ENCODE data around the gene GLYATL1B. TPM values are rescaled to one million over a fixed set of nuclear protein-coding genes. Genes with fewer than 3 reads are reported as not detected.

The GLYATL1B gene
- polyA plus RNA-seq, 1 donor from 2014 or later = not detected

- TF ChIP-seq EZH2 (IDR thresholded peaks at IDR 0.05; ENCODE audit: borderline replicate concordance, insufficient read depth, low read length, poor library complexity, severe bottlenecking) = no peak
- no peak for TF ChIP-seq CTCF (IDR thresholded peaks at IDR 0.05; ENCODE audit: poor library complexity, severe bottlenecking)
- TF ChIP-seq MXI1 (conservative IDR thresholded peaks at IDR 0.05; ENCODE audit: poor library complexity, severe bottlenecking) = no peak
- no peak for TF ChIP-seq EP300 (conservative IDR thresholded peaks at IDR 0.05; ENCODE audit: poor library complexity, severe bottlenecking)
- TF ChIP-seq POLR2AphosphoS5 (IDR thresholded peaks at IDR 0.05) = no peak
- no peak for TF ChIP-seq RAD21 (conservative IDR thresholded peaks at IDR 0.05)
- no peak for TF ChIP-seq TAF1 (IDR thresholded peaks at IDR 0.05; ENCODE audit: low read depth)
- no peak for TF ChIP-seq SMC3 (conservative IDR thresholded peaks at IDR 0.05; ENCODE audit: poor library complexity)
- TF ChIP-seq REST (IDR thresholded peaks at IDR 0.05; ENCODE audit: borderline replicate concordance) = no peak
- Histone ChIP-seq H3K9ac (ENCODE audit: low read length) (no peak overlapping the region), H2AFZ (ENCODE audit: low read depth, low read length) (no peak overlapping the region), H3K79me2 (replicated peaks; ENCODE audit: insufficient read depth, low read length) (no peaks in the 10 kb centered on the region), H3F3A (ENCODE audit: insufficient read depth, low read length, poor library complexity, severe bottlenecking) (no peaks in the 10 kb centered on the region), H3K27me3 (ENCODE audit: insufficient read depth, low read depth, low read length) (no peaks in the 10 kb centered on the region), H3K9me3 (ENCODE audit: low read length) (peaks cover 7% of the 10 kb centered on the region), H3K27ac (ENCODE audit: low read length) (no peak overlapping the region), H3K9me2 (ENCODE audit: insufficient read depth, low read length) (no peaks in the 10 kb centered on the region), H3K4me2 (ENCODE audit: low read length) (no peak overlapping the region), H3K4me3 (ENCODE audit: low read length) (no peak overlapping the region), H3K36me3 (ENCODE audit: insufficient read depth, low read length) (no peaks in the 10 kb centered on the region), H4K20me1 (ENCODE audit: insufficient read depth) (no peaks in the 10 kb centered on the region)
These were observed 31.7 kb downstream of the GLYATL1B start for GRCh38 chr11:59117774-59118173.

GRCh38 chr11:59119826-59120225, 33.7 kb downstream of the GLYATL1B start:
- no peak for TF ChIP-seq TAF1 (IDR thresholded peaks at IDR 0.05; ENCODE audit: low read depth)
- no peak for TF ChIP-seq REST (IDR thresholded peaks at IDR 0.05; ENCODE audit: borderline replicate concordance)

More at GRCh38 chr11:59119826-59120225, 33.7 kb downstream of the GLYATL1B start:
- no peaks in the 10 kb centered on the region for H3K79me2 ChIP-seq (replicated peaks; ENCODE audit: insufficient read depth, low read length)
- H3K9me3 ChIP-seq (ENCODE audit: low read length) = peaks cover 7% of the 10 kb centered on the region
- no peak overlapping the region for H3K27ac ChIP-seq (ENCODE audit: low read length)
- H3K9ac ChIP-seq (ENCODE audit: low read length) = no peak overlapping the region
- no peak overlapping the region for H3K4me2 ChIP-seq (ENCODE audit: low read length)
- H3K27me3 ChIP-seq (ENCODE audit: insufficient read depth, low read depth, low read length) = no peaks in the 10 kb centered on the region
- no peak overlapping the region for H3K4me3 ChIP-seq (ENCODE audit: low read length)
- H4K20me1 ChIP-seq (ENCODE audit: insufficient read depth) = no peaks in the 10 kb centered on the region
- H3K9me2 ChIP-seq (ENCODE audit: insufficient read depth, low read length) = no peaks in the 10 kb centered on the region
- H2AFZ ChIP-seq (ENCODE audit: low read depth, low read length) = no peak overlapping the region
- H3F3A ChIP-seq (ENCODE audit: insufficient read depth, low read length, poor library complexity, severe bottlenecking) = no peaks in the 10 kb centered on the region
- no peaks in the 10 kb centered on the region for H3K36me3 ChIP-seq (ENCODE audit: insufficient read depth, low read length)
